NCI-H446 (cell line): ENCODE measurements around the gene CEP89.
A peak's percentile ranks its signal among the peaks of the same experiment; 100 is the strongest.
"Not testable (repeated sequence)": the region's sequence is repeated elsewhere in the genome, so short reads cannot be mapped to it uniquely, and the experiment has no call there.

Experiments used
- DNase-seq, 2 experiments: peaks; one replicate each; lab custom pipeline; 2025; lab: John Stamatoyannopoulos, UW

The CEP89 gene

GRCh38 chr19:32971715-32972540 lies at the start of gene CEP89, which contains the start of gene FAAP24:
CEP89 (minus strand) TSS chr19:32971958; CDS start chr19:32971874, 84 bp downstream.
FAAP24 (plus strand) TSS chr19:32972242; CDS start chr19:32973197, 955 bp downstream.
- peak; percentile 98 to 100 for DNase-seq

- not testable (repeated sequence) for DNase-seq
Observed at GRCh38 chr19:33010891-33011290, 39.1 kb upstream of the CEP89 start.

DNA sequence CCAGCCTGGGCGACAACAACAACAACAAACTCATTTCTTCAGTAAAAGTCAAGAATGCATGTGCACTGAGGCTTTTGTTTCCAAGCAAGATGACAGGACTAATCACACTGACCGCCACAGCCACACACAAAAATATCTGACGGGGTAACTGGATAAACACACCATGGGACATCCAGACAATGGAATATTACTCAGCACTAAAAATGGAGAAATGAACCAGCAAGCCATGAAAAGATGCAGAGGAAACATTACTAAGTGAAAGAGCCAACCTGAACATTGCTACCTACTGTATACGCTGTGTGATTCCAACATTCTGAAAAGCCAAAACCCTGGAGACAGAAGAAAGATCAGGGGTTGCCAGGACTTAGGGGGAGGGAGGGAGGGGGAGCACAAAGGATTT lies 37.0 kb upstream of the CEP89 start:
- no peak for DNase-seq

- DNase-seq: no peak
Observed at GRCh38 chr19:33005440-33005839, 33.7 kb upstream of the CEP89 start.

DNA sequence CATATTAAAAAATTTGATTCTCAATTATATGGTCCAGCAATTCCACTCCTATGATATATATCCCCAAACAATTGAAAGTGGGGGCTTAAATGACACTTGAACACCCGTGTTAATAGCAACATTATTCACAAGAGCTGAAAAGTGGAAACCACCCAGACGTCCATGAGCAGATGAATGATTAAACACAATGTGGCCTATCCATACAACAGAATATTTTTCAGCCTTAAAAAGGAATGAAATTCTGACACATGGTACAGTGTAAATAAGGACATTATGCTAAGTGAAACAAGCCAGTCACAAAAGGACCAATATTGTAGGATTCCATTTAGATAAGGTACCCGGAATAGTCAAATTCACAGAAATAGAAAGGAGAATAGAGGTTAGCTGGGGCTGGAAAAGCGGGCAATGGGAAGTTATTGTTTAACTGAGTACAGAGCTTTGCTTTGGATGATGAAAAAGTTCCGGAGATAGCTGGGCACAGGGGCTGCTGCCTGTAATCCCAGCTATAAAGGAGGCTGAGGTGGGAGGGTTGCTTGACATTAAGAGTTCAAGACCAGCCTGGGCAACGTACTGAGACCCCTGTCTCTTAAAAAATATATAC lies 31.8 kb upstream of the CEP89 start:
- not testable (repeated sequence) for DNase-seq

DNA sequence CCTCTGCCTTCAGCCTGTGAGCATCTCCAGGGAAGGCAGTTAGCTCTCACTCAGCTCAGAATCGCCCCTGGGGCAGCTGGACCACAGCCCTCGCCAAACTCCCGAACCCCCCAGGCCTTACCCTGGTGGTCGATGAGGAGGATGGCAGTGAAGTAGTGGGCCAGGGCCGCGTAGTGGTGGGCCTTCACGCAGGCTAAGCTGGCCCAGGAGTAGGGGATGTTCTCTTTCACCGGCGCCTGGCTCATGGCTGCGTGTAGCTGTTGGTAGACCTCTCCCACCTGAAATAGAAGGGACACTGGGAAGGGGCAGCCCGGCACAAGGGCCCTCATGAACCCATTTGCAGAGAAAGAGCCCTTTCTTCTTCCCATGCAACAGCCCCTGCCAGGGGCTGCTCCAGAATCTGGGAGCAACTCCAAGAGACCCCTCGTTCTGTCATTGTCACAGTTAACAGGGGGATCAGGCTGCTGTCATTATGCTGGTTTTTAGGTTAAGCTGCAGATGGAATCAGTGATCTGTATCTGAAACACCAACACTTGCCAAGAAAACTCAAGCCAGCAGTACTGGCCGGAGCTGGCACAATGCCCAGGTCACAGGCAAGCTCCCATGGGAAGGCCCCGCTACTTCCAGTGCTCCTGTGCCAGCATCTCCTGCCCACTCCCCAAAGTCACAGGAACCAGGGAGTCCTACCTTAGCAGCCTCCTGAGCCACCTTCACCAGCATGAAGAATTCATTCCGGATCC lies 30.5 kb upstream of the CEP89 start:
- DNase-seq: not testable (repeated sequence)

GRCh38 chr19:33000910-33001309 lies 29.2 kb upstream of the CEP89 start:
- DNase-seq: no peak

DNA sequence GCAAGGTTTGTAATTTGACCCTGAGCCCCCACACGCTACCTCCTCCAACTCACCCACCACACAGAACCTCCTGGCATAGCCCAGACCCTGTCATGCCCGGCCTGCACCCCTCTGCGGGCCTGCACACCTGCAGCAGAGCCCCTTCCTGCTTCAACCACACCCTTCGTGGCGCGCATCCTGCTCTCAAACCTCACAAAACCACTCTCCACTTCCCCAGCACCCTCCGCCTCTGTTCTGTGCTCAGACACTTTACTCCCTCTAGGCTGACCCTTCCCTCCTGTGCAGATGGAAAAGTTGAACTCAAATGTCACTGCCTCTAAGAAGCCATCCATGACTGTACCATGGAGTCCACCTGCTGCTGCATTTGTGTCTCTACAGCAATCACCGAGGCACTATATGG lies 28.8 kb upstream of the CEP89 start:
- no peak for DNase-seq

DNA sequence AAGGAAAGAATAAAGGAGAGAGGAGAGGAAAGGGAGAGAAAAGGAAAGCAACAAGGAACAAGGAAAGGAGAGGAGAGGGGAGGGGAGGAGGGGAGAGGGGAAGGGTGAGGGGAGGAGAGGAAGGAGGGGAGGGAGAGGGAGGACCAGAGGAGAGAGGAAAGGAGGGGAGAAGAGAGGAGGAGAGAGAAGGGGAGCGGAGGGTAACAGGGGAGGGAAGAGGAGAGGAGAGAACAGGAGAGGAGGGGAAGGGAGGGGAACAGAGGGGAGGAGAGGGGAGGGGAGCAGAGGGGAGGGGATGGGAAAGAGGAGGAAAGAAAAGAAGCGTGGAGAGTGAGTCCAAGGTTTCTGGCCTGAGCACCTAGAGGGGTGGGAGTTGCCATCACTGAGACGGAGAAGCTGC lies 27.0 kb upstream of the CEP89 start:
- no peak for DNase-seq

DNA sequence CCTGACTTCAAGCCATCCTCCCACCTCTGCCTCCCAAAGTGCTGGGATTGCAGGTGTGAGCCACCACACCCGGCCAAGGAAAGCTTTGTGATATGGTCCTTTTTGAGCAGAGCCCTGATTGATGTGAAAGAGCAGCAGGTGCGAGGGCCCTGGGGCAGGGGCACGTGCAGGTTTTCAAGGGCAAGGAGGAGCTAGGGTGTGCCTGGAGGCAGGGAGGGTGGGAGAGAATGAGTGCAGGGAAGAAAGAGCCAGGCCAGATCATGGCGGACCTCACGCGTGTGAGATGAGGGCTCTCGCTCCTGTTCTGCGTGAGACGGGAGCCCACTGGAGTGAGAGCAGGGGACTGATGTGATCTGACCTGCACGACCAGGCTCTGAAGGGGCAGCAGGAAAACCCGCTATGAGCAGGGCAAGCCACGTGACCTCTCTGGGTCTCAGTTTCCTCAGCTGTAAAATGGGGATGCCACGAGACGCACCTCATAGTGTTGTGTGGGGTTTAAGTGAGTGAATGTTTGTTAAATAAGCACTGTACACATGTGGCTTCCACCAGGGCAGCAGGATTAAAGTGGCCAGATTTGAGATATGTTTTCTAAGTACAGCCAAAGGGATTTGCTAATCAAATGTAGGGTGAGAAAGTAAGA lies 26.1 kb upstream of the CEP89 start:
- no peak for DNase-seq

- DNase-seq: not testable (repeated sequence)
Observed at GRCh38 chr19:32997061-32997464, 25.3 kb upstream of the CEP89 start.

GRCh38 chr19:32995966-32996365 lies 24.2 kb upstream of the CEP89 start:
- not testable (repeated sequence) for DNase-seq

- DNase-seq: no peak
Observed at GRCh38 chr19:32988724-32989123, 17.0 kb upstream of the CEP89 start.

DNA sequence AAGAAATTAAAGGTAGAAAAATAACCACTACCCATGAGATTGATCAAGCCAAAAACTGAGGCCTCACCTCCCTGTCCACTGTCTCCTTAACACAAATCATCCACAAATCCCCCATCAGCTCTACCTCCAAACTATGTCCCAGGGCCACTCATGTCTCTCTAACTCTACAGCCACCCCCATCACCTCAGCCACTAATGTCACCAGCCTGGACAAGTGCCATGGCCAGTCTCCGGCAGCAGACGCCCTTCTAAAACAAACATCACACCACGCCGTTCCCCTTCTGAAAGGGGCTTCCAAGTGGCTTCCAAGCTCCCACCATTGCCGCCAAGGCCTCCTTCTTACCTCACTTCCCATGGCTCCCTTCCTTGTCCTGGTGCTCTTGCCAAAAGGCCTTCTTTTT lies 16.5 kb upstream of the CEP89 start:
- DNase-seq: not testable (repeated sequence)

- not testable (repeated sequence) for DNase-seq
Observed at GRCh38 chr19:32982488-32982887, 10.7 kb upstream of the CEP89 start.

DNA sequence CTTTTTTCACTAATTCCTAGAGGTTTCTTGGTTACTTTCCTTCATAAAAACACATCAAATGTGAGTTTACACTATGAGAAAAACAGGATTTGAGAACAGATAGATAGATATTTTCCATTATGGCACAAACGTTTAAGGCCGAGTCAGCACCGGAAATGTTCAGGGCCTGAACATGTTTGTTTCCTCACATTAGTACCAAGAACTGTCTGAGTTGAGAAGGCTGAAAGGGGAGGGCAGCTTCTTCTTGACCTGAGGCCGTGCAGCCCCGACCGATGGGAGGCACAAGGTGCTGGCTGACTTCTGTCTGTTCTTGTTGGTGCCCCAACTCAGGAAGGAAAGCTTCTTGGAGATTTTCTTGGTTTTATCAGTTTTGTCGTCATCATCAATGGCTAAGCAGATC lies 8.0 kb upstream of the CEP89 start:
- not testable (repeated sequence) for DNase-seq

GRCh38 chr19:32977813-32978212 lies 6.1 kb upstream of the CEP89 start:
- DNase-seq: not testable (repeated sequence)

GRCh38 chr19:32977280-32977679 lies 5.5 kb upstream of the CEP89 start:
- DNase-seq: no peak

DNA sequence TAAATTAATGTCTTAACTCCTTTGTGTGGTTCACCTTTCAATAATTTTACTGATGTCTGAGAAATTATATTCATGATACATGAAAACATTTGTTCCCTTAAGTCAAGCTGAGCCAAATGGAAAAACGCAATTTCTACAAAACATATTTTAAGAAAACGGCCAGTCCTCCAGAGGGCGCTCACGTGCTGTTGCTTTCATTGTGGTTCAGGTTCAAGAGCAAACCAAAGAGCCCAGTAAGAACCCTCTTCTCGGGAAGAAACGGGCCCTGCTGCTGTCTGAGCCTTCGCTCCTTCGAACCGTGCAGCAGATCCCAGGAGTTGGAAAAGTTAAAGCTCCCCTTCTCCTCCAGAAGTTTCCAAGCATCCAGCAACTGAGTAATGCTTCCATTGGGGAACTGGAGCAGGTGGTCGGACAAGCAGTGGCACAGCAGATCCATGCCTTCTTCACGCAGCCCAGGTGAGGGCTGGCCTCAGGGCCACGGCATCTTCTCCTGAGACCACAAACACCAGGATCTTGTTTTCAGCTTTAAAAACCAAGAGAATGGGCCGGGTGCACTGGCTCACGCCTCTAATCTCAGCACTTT lies 4.6 kb upstream of the CEP89 start:
- DNase-seq: peak; percentile 10 to 78

DNA sequence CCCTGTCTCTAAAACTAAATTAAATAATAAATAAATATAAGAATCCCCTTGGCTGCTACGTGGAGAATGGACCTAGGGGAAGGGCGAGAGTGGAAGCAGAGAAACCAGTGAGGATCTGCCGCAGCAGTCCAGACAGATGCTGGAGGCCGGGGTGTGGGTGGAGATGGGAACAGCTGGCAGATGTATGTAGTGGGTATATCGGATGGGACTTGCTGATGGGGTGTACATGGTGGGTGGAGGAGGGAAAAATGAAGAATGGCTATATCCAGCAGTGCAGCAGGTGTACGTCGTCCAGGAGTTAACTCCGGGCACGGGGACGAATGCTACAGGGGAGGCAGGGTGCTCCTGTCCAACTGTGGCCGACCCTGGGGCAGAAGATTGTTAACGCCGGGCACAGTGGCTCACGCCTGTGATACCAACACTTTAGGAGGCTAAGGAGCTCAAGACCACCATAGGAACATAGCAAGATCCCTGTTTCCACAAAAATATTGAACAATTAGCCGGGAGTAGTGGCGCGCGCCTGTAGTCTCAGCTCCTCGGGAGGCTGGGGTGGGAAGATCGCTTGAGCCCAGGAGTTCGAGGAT lies 654 bp downstream of the CEP89 start:
- DNase-seq: no peak

DNA sequence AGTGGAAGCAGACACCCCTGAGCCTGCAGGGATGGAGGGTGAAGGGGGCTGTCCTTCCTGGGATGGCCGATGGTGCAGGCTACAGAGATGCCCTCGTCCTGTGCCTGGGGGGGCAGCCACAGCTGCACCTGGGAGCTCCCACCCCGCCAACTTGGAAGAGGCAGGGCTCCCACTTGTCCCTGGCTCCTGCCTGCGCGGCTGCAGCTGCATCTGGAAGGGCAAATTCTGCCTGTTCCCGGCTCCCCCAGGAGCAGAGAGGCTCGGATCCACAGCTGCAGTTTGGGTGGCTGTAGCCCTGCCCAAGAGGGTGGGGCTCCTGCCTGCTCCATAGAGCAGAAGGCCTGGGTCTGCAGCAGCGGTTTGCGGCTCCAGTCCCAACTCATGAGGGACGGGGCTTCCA lies 2.2 kb downstream of the CEP89 start:
- DNase-seq: no peak
